Mononuclear cell (primary cell): ENCODE data around the gene ACE. TPM values are rescaled to one million over a fixed set of nuclear protein-coding genes. Genes with fewer than 3 reads are reported as not detected.

ENCODE experiments used
- H3K27me3 ChIP-seq: 2 replicates; pipeline ENCODE4 v1.6.0; 2011; ENCODE audit warnings: low read length, control low read depth; ENCODE audit not compliant: insufficient read depth
- H3K4me1 ChIP-seq: 2 replicates; pipeline ENCODE4 v1.5.1; 2011; ENCODE audit warnings: mild to moderate bottlenecking, low read length, control low read depth; ENCODE audit not compliant: insufficient read depth
- H3K4me3 ChIP-seq: 2 replicates; pipeline ENCODE4 v1.5.1; 2011; ENCODE audit warnings: mild to moderate bottlenecking, low read length, moderate library complexity
- H3K9me3 ChIP-seq: 2 replicates; pipeline ENCODE4 v1.5.1; 2011; ENCODE audit warnings: low read depth, mild to moderate bottlenecking, control low read depth, low read length
- total RNA-seq: library from RNA; depleted of rRNA; stranded (reverse); fragments of >200 nt; gene quantifications from one replicate; pipeline ENCODE4 v1.2.3, GENCODE V29; 2012

ACE gene
- total RNA-seq, 1 donor, result 1.3 TPM

DNA sequence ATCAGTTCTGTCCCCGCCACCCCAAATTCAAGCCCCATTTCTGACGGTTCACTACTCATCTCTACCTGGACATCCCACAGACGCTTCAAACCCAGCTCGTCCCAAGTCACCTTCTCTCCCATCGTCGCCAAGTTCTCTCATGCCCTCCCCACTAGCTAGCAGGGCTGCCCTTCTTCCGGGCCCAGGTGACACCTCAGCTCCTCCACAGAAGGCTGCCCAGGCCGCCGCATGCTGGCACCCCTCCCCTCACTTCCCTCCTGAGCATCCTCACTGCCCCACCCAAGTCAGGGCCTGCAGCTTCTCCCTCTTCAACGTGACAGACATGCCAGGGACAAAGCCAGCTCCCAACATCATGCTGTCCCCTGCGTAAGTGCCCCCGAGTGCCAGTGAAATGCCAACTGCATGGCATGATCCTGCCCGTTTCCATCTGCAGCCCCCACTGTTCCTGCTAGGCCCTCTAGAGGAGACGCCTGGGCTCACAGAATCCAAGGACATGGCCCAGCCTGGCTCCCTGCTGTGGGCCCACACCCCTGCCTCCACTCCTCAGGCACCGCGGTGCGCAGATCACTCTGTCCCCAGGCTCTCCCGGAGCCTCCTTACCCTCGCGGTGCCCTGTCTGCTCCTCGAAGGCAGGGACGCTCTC lies 36.6 kb upstream of the ACE start:
- no peaks in the 10 kb centered on the region for H3K27me3 ChIP-seq
- H3K4me1 ChIP-seq, result peaks cover 30% of the 10 kb centered on the region
- no peaks in the 10 kb centered on the region for H3K9me3 ChIP-seq
- H3K4me3 ChIP-seq, result no peak overlapping the region

DNA sequence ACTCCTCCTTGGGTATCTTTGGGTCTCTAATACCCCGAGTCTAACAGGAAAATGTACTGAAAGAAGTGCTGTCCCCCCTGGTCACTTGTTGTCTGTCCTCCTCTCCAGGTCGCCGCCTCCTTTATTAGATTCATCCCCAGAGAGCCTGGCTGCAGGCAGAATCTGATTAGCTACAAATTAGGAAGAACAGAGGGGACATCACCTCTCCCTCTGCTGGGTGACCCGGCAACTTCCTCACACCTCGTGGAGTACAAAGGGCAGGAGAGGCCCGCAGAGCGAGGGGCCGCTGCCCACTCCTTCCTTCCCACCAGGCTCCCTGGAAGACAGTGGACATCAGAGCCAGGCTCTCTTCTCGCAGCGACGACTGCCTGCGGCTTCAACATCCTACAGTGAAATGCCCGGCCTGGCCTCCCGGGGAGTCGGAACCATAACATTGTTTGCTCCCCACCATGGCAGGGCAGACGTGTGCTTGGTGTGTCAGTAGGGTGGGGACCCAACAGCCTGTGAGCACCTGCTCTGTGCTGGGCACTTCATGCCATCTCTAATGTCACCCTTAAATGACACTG lies 36.0 kb upstream of the ACE start:
- H3K4me3 ChIP-seq, result no peak overlapping the region
- H3K4me1 ChIP-seq, result peaks cover 32% of the 10 kb centered on the region
- no peaks in the 10 kb centered on the region for H3K9me3 ChIP-seq
- no peaks in the 10 kb centered on the region for H3K27me3 ChIP-seq

DNA sequence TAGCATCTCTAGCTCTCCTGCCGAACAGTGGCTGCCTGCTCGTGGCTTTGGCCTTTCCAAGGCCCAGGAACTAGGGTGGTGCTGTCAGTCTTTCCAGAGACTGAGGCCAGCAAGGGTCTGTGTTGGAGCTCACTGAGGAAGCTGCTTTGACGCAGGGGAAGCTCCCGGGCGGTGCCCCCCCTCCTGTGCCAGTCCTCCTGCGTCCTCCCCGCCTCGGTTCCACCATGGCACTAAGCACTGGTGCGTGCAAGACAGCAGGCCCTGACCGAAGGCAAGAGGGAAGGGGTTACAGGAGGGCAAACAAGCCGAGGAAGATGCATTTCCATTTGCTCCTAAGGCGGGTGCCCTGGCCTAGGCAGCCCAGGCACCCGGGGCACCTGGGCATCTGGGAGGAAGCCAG lies 35.2 kb upstream of the ACE start:
- peaks cover 36% of the 10 kb centered on the region for H3K4me1 ChIP-seq
- no peak overlapping the region for H3K4me3 ChIP-seq
- no peaks in the 10 kb centered on the region for H3K27me3 ChIP-seq
- H3K9me3 ChIP-seq, result no peaks in the 10 kb centered on the region

DNA sequence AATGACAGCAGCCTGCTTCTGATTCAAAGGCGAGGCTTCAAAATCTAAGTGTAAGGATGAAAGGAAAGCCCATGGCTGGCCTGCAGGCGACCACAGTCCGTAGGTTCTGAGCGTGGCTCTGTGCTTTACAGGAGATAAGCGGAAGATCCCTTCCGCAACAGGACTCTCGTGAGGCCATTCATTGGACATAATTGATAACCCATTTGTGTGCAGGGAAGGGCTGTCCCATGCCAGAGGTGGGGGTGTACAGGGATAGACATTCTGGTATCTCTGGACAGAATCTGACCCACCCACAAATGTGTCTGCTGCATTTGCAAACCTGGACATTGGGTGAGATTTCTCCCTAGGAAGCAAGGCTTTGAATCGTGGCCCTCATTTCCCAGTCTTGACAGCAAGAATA lies 34.8 kb upstream of the ACE start:
- no peaks in the 10 kb centered on the region for H3K27me3 ChIP-seq
- no peak overlapping the region for H3K4me3 ChIP-seq
- no peaks in the 10 kb centered on the region for H3K9me3 ChIP-seq
- peaks cover 40% of the 10 kb centered on the region for H3K4me1 ChIP-seq

DNA sequence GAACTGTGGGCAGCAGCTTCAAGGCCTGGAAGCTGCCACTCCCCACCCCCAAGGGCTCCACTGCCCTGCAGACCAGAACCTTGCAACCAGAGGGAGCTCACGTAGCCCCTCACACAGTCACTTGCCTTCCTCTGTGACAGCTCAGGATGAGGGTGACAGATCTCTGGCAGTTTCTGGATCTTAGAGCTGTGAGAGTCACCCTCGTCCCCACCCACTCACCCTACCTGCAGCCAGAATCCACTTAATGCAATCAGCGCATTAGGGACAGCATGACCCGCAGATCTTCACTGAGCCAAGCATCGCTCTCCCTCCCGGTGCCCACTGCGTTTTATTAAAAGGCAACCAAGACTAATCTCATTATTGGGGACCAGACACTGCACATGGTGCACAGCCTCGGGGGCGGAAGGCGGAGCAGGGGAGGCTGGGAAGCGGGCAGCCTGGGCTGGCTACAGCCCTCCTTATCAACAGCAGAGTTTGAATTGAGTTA lies 34.3 kb upstream of the ACE start:
- H3K9me3 ChIP-seq, result no peaks in the 10 kb centered on the region
- H3K27me3 ChIP-seq, result no peaks in the 10 kb centered on the region
- no peak overlapping the region for H3K4me3 ChIP-seq
- H3K4me1 ChIP-seq, result peaks cover 45% of the 10 kb centered on the region

DNA sequence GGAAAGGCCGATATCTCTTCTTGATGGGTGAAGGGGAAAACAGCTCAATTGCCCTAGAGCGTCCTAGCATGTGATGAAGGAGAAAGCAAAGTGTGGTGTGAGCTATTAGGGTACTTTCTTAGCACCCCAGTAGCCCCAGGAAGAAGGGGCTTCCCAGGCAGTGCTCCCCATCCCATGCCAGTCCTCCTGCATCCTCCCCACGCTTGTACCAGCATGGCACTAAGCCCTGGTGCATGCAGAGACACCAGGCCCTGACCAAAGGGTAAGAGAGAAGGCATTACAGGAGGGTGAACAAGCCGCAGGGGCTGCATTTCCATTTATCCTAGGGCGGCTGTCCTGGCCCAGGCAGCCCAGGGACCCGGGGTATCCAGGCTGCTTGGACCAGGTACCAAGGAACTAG lies 33.8 kb upstream of the ACE start:
- H3K4me1 ChIP-seq, result peaks cover 50% of the 10 kb centered on the region
- H3K27me3 ChIP-seq, result no peaks in the 10 kb centered on the region
- H3K4me3 ChIP-seq, result no peak overlapping the region
- H3K9me3 ChIP-seq, result no peaks in the 10 kb centered on the region

DNA sequence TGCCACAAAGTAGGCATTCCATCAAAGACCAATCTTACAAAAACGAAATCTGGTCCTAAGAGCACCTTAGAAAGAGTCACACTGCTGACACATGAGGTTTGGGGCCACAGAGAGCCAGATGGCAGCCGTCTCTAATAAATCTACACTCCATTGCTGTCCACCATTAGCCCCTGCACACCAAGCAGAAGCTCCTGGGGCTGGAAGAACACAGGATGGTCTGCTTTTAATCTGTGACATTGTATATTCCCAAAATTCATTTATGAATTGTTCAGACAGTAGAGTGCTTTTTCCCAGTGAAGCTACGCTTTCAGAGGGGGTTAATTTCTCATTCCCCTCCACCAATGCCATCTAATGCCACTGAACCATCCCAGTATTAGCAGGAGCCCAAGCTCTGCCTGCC lies 32.4 kb upstream of the ACE start:
- Histone ChIP-seq H3K4me3 (no peak overlapping the region), H3K4me1 (peaks cover 40% of the 10 kb centered on the region), H3K27me3 (no peaks in the 10 kb centered on the region), H3K9me3 (no peaks in the 10 kb centered on the region)

DNA sequence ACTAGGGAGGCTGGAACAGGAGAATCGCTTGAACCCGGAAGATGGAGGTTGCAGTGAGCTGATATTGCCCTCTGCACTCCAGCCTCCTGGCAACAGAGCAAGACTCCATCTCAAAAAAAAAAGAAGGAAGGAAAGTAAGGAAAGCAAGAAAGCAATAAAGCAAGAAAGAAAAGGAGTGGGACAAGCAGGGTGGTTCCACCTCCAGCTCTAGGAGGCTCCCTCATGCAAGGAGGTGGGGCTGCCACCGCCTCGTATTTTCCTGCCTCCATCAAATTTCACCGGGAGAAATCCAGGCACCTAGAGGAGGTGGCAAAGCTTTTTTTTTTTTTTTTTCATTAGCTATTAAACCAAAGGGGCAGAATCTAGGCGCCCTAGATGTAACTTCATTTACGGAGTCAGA lies 31.8 kb upstream of the ACE start:
- H3K4me3 ChIP-seq, result no peak overlapping the region
- H3K9me3 ChIP-seq, result no peaks in the 10 kb centered on the region
- H3K4me1 ChIP-seq, result peaks cover 34% of the 10 kb centered on the region
- H3K27me3 ChIP-seq, result no peaks in the 10 kb centered on the region

DNA sequence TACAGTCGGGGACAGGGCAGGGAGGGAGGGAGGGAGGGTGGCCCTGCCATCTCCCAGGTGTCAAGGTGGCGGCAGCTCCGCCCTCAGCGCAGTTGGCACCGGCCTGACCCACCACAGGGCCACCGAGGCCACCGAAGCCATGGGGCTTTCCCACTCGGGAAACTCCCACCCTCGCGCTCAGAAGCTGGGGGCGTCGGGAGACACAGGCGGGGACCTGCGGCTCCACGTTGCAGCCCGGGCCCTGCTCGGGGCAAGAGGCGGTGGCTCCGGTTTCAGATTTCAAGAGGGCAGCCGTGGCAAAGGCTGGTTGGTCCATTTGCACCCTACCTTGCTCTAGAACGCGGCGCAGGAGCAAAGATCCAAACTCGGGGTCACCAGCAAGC lies 31.3 kb upstream of the ACE start:
- H3K4me1 ChIP-seq, result peaks cover 33% of the 10 kb centered on the region
- H3K9me3 ChIP-seq, result no peaks in the 10 kb centered on the region
- peak overlapping the region; percentile 43 for H3K4me3 ChIP-seq
- no peaks in the 10 kb centered on the region for H3K27me3 ChIP-seq

DNA sequence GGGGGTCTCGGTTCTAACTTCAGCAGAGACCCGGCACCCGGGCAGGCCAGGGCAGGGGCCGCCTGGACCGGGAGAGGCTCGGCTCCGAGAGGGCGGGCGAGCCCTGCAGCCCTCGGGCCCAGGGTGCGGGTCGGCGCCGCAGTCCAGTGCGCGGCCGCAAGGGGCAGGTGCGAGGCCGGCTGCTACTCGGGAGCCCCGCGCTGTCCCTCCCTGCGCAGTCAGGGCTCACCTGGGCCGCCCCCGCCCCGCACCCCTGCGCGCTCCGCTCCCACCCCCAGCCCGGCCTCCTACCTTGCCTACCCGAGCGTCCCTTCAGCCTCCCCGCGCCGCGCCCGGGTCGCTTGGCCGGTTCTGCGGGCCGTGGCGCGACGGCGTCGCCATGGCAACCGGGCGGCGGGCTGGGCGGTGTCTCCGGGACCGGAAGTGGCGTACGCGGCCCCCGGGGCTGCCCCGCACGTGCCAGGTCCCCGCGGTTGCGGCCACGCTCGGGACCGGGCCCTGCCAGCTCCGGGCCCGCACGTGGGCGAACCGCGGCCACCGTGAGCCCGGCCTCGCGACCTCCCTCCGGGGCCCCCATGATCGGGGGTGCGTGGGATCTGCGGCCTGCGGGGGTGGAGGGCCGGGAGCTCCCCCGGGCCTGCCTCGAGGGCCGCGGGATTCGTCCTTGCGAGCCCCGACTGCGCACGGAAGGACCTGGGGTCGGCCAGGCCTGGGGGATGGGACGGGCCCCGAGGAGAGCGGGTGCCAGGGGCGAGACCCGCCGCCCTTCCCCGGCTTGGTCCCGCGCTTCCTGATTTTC lies 30.7 kb upstream of the ACE start, which contains the start of gene CYB561:
CYB561 (minus strand) TSS at position 353 of the 799 bp plus-strand sequence. CDS start 8,759 bp downstream, outside the sequence.
- no peaks in the 10 kb centered on the region for H3K27me3 ChIP-seq
- H3K4me1 ChIP-seq, result peaks cover 33% of the 10 kb centered on the region
- peak within 1 kb of the TSS; percentile 43 for H3K4me3 ChIP-seq

DNA sequence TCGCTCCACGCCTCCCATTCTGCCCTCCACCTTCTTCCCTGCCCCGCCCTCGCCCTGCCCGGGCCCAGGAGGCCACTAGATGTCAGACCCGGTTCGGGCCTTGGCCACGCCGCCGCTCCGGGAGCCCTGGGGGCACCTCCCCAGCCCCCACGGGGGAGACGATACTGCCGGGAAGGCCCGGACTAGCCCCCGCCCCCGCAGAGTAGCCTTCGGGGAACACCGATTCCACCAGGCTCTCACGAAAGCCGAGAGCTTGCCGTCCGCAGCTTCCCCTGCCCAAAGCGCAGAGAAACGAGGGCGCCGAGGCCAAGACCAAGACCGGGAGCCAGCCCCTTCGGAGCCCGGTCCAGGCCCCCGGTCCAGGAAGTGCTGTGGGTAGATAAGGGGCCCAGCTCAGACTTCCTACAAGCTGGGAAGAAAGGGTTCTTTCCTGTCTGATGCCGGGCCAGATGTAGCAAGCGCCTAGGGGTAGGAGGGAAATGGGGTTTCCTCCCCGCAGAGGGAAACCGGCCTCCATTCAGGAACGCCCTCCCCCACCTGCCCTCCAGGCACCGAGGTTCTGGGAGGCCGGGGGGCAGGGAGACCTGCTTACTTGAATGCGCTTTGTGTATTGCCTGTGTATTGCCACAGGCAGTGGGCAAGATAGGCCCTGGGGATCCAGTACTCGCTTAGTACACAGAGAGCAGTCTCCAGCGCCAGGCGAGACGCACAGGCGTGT lies 29.9 kb upstream of the ACE start:
- peak overlapping the region; percentile 43 for H3K4me3 ChIP-seq
- H3K9me3 ChIP-seq, result no peaks in the 10 kb centered on the region
- H3K4me1 ChIP-seq, result peaks cover 33% of the 10 kb centered on the region
- no peaks in the 10 kb centered on the region for H3K27me3 ChIP-seq

More for the DNA sequence above, 30.7 kb upstream of the ACE start, which contains the start of gene CYB561:
- no peaks in the 10 kb centered on the region for H3K9me3 ChIP-seq

DNA sequence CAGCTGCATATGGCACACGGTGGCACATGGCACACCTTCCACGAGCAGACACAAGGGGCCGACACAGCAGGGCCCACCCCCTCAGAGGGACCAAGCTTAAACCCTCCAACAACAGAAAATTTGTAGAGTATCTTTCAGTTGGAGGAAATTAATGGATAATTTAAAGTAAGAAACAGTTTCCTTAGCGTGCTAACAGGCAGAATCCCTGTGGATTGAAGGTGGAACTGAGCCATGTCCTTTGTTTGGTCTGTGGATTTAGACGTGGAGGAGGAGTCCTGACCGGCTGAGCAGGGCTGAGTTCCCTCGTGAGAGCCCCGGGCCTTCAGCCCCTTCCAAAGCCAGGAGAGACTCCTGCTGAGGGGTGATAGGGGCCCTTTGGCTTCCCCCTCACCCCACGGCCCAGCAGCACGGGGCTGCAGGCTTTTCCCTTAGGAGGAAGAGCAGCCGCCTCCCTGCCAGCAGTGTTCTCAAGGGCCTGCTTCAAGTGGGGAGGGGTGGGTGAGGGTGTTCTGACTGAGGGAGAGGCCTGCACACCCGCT lies 29.3 kb upstream of the ACE start:
- no peak overlapping the region for H3K4me3 ChIP-seq
- H3K4me1 ChIP-seq, result peaks cover 33% of the 10 kb centered on the region
- H3K9me3 ChIP-seq, result no peaks in the 10 kb centered on the region
- H3K27me3 ChIP-seq, result no peaks in the 10 kb centered on the region

DNA sequence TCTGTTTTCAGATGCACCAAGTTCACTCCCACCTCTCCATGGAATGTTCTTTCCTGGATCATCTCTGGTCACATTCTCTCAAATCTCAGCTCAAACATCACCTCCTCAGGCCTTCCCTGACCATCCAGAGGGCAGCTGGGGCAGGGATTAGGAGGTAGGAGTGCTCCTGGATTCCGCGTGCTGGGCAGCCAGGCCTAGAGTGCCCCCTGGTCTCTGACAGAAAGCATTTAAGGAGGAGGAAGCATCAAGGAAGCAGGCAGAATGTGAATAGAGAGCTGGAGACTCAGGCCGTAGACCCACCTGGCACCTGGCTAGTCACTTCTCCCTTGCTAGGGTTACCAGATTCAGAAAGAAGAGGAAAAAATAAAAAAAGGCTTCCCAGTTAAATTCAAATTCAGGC lies 28.2 kb upstream of the ACE start:
- Histone ChIP-seq H3K4me3 (no peak overlapping the region), H3K27me3 (no peaks in the 10 kb centered on the region), H3K9me3 (no peaks in the 10 kb centered on the region), H3K4me1 (peaks cover 33% of the 10 kb centered on the region)

DNA sequence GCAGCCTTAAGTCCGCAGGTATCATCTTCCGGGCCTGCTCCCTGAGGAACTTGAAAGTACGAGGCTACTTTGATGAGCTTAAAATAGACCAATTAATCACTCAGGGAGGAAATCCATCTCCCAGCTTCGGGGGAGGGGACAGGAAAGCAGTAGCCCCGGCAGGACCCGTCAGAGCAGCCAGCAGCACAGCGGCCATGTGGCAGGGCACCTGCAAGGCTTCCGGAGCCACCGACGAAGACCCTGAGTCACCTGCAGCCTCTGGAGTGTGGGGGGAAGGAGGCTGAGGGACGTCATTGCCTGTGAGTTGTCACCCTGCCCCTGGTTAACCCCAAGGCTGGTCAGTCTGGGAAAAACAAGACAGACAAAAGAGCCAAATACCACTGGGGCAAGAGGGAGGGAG lies 26.3 kb upstream of the ACE start:
- no peaks in the 10 kb centered on the region for H3K27me3 ChIP-seq
- no peak overlapping the region for H3K4me3 ChIP-seq
- H3K9me3 ChIP-seq, result no peaks in the 10 kb centered on the region
- peaks cover 28% of the 10 kb centered on the region for H3K4me1 ChIP-seq

DNA sequence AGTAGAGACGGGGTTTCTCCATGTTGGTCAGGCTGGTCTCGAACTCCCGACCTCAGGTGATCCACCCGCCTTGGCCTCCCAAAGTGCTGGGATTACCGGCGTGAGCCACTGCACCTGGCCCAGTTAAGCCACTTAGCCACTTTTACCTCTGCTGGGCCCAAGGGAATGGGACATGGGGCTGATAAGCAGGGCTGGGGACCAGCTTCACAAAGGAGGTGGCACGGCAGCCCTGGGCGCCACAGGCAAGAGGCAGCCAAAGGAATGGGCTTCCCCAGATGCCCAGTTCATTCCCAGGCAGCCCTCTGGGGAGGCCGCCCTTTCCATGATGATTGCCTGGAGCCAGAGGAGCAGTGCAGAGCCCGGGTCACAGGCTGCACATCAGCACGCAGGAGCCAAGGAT lies 25.7 kb upstream of the ACE start:
- Histone ChIP-seq H3K4me1 (peaks cover 25% of the 10 kb centered on the region), H3K27me3 (no peaks in the 10 kb centered on the region), H3K9me3 (no peaks in the 10 kb centered on the region), H3K4me3 (no peak overlapping the region)
